HCT116 (cell line): Measurements from ENCODE around the gene HMGB1. TPM values are rescaled to one million over a fixed set of nuclear protein-coding genes. Genes with fewer than 3 reads are reported as not detected.

ENCODE experiments used
- ATAC-seq: fragments of 200-7000 bp; cut with Tn5 transposase; 2 replicates; pipeline ENCODE4 v1.9.1; 2020; ENCODE audit warnings: mild to moderate bottlenecking, moderate library complexity
- BruUV-seq: library from RNA; stranded (reverse); fragments of 400-500 nt; replicated peaks from 2 replicates; lab custom pipeline; 2021; lab: Mats Ljungman, UMichigan
- CTCF ChIA-PET: fragments of 300-600 bp; sonication (Branson Sonifier 250); formaldehyde crosslinking; loops from one replicate; lab custom pipeline; 2021; ENCODE audit warnings: antibody characterized with exemption; lab: Charles Lee
- POLR2A ChIA-PET: fragments of 300-600, 350-600 bp; sonication (Branson Sonifier 250); formaldehyde crosslinking; loops from one replicate; lab custom pipeline; 2021; ENCODE audit warnings: antibody characterized with exemption; lab: Charles Lee
- RAD21 ChIA-PET, 2 experiments: fragments of 300-600 bp; sonication (Branson Sonifier 250); formaldehyde crosslinking; loops; one replicate each; lab custom pipeline; 2023; ENCODE audit warnings: low total read pairs in 2 of 2; ENCODE audit not compliant: uncharacterized antibody in 2 of 2, unreplicated experiment in 2 of 2, low non-redundant PET in 1 of 2; lab: Charles Lee
- DNase-seq: peaks from one replicate; pipeline ENCODE4 v3.0.0-alpha.2; 2010; ENCODE audit warnings: low read depth, low spot score
- H2AFZ ChIP-seq: fragments of 200-600 bp; shearing (Covaris generic), sonication (generic); 2 replicates; pipeline ENCODE4 v1.6.1; 2017; ENCODE audit warnings: low read depth, mixed run types, mixed read lengths, antibody characterized with exemption, low read length; ENCODE audit not compliant: poor library complexity, severe bottlenecking
- H3K27ac ChIP-seq: 2 replicates; pipeline ENCODE4 v1.5.1; 2012; ENCODE audit warnings: low read depth, low read length
- H3K27me3 ChIP-seq: fragments of 200-600 bp; sonication (generic); 2 replicates; pipeline ENCODE4 v1.6.1; 2016; ENCODE audit warnings: mixed run types, low read length, mixed read lengths; ENCODE audit not compliant: insufficient read depth
- H3K36me3 ChIP-seq, 2 experiments: fragments of 200-500 bp in 1 of 2; fragments of 200-600 bp in 1 of 2; sonication (Bioruptor generic) in 1 of 2; sonication (generic) in 1 of 2; 2 replicates each; pipeline versions ENCODE4 v1.5.1 to v1.6.1; 2014 to 2016; ENCODE audit warnings: low read length in 2 of 2, inconsistent platforms in 1 of 2, mixed read lengths in 1 of 2, mixed run types in 1 of 2; ENCODE audit not compliant: insufficient read depth in 2 of 2, control insufficient read depth in 1 of 2
- H3K4me1 ChIP-seq, 2 experiments: fragments of 200-600 bp in 1 of 2; sonication (generic) in 1 of 2; 2 replicates each; pipeline versions ENCODE4 v1.5.1 to v1.6.1; 2012 to 2017; ENCODE audit warnings: low read length in 2 of 2, inconsistent platforms in 1 of 2, mild to moderate bottlenecking in 1 of 2, mixed read lengths in 1 of 2, mixed run types in 1 of 2, moderate library complexity in 1 of 2; ENCODE audit not compliant: insufficient read depth in 2 of 2, control insufficient read depth in 1 of 2
- H3K4me2 ChIP-seq: fragments of 200-600 bp; sonication (generic); 2 replicates; pipeline ENCODE4 v1.6.1; 2017; ENCODE audit warnings: mixed run types, low read length, mixed read lengths
- H3K4me3 ChIP-seq, 2 experiments: fragments of 200-600 bp in 1 of 2; sonication (generic) in 1 of 2; replicated peaks in 1 of 2; 2 replicates each; pipeline ENCODE4 v1.5.1; 2011 to 2016; ENCODE audit warnings: low read length in 2 of 2, control low read depth in 1 of 2, low read depth in 1 of 2, mild to moderate bottlenecking in 1 of 2, mixed read lengths in 1 of 2, mixed run types in 1 of 2
- H3K79me2 ChIP-seq: fragments of 200-600 bp; sonication (generic); 2 replicates; pipeline ENCODE4 v1.6.1; 2017; ENCODE audit warnings: mild to moderate bottlenecking, mixed run types, low read length, moderate library complexity, mixed read lengths; ENCODE audit not compliant: insufficient read depth
- H3K9ac ChIP-seq: fragments of 200-600 bp; sonication (generic); 2 replicates; pipeline ENCODE4 v1.6.1; 2016; ENCODE audit warnings: low read length, mixed read lengths
- H3K9me2 ChIP-seq: fragments of 200-600 bp; sonication (generic), shearing (Covaris generic); 2 replicates; pipeline ENCODE4 v1.6.1; 2017; ENCODE audit warnings: mixed run types, mild to moderate bottlenecking, moderate library complexity; ENCODE audit not compliant: insufficient read depth
- H3K9me3 ChIP-seq, 2 experiments: fragments of 200-500 bp in 1 of 2; fragments of 200-600 bp in 1 of 2; sonication (Bioruptor generic) in 1 of 2; sonication (generic) in 1 of 2; 2 replicates each; pipeline ENCODE4 v1.6.1; 2014 to 2017; ENCODE audit warnings: low read length in 2 of 2, mixed read lengths in 2 of 2, inconsistent platforms in 1 of 2, low read depth in 1 of 2, mild to moderate bottlenecking in 1 of 2, mixed run types in 1 of 2, moderate library complexity in 1 of 2; ENCODE audit not compliant: control insufficient read depth in 1 of 2, insufficient read depth in 1 of 2
- H4K20me1 ChIP-seq: fragments of 200-600 bp; sonication (generic), shearing (Covaris generic); 2 replicates; pipeline ENCODE4 v1.6.1; 2017; ENCODE audit warnings: mixed run types, mild to moderate bottlenecking, moderate library complexity; ENCODE audit not compliant: insufficient read depth
- EGR1 ChIP-seq: IDR thresholded peaks from 2 replicates; pipeline ENCODE4 v1.6.1; 2012; ENCODE audit warnings: low read depth
- EZH2 ChIP-seq: fragments of 200-600 bp; sonication (generic); IDR thresholded peaks from 2 replicates; pipeline ENCODE4 v1.6.1; 2017; ENCODE audit warnings: antibody characterized with exemption, mixed run types
- EZH2phosphoT487 ChIP-seq: fragments of 200-600 bp; IDR thresholded peaks from 2 replicates; pipeline ENCODE4 v1.6.1; 2018; ENCODE audit warnings: antibody characterized with exemption, borderline replicate concordance
- JUND ChIP-seq: IDR thresholded peaks from 2 replicates; pipeline ENCODE4 v1.6.1; 2012
- POLR2A ChIP-seq: IDR thresholded peaks from 2 replicates; pipeline ENCODE4 v1.7.0; 2011; ENCODE audit warnings: borderline replicate concordance; ENCODE audit not compliant: insufficient read depth, insufficient read length; ENCODE audit errors: extremely low read depth
- SP1 ChIP-seq: IDR thresholded peaks from 2 replicates; pipeline ENCODE4 v1.6.1; 2012; ENCODE audit warnings: low read depth
- SRF ChIP-seq: IDR thresholded peaks from 2 replicates; pipeline ENCODE4 v1.6.1; 2012; ENCODE audit warnings: low read depth
- intact Hi-C: fragments of 100-400 bp; cut with micrococcal nuclease; formaldehyde crosslinking; loops from 2 replicates; pipeline ENCODE4 v1.10.0; 2022
- total RNA-seq: library from RNA; stranded (reverse); gene quantifications from one replicate; pipeline ENCODE4 v1.2.1, GENCODE V29; 2021; ENCODE audit not compliant: unreplicated experiment
- TF ChIP-seq, protein P1 (sequence below), 3 experiments: fragments of 200-600 bp in 1 of 3; sonication (generic) in 1 of 3; IDR thresholded peaks in 2 of 3; conservative IDR thresholded peaks in 1 of 3; 2 replicates each; pipeline ENCODE4 v1.5.1; 2012 to 2017; ENCODE audit warnings: low read depth in 2 of 3, low read length in 2 of 3, antibody characterized with exemption in 1 of 3, borderline replicate concordance in 1 of 3, control low read depth in 1 of 3, mild to moderate bottlenecking in 1 of 3, mixed read lengths in 1 of 3, mixed run types in 1 of 3, moderate library complexity in 1 of 3; ENCODE audit not compliant: insufficient read depth in 1 of 3

Gene HMGB1
- total RNA-seq, 1 experiment from 2014 or later: 678 TPM

- ATAC-seq: no peak
- Histone ChIP-seq H3K36me3 (peaks cover 13 to 19% of the 10 kb centered on the region in 2 experiments), H3K4me1 (peaks cover 11 to 32% of the 10 kb centered on the region in 2 experiments; a peak in 3 of 4 replicates)
- POLR2A ChIA-PET: interaction anchor here (2.1 kb wide), 1 partner anchor 35 kb away, joined by 5 read pairs; no protein-coding TSS in a partner anchor
- no peak for DNase-seq
- RAD21 ChIA-PET: no interaction called here
- TF ChIP-seq POLR2A (no peak), SP1 (0 out of 2 replicates have a peak, but pooled peaks have one; percentile 1)
- TF ChIP-seq, all 23 proteins: peak for 1
- no TSS peak for BruUV-seq
- Histone ChIP-seq H4K20me1 (peaks cover 7% of the 10 kb centered on the region; the same call in 1 of the 2 replicates), H3K9me2 (no peaks in the 10 kb centered on the region), H3K9me3 (no peaks in the 10 kb centered on the region), H3K79me2 (peaks cover 31% of the 10 kb centered on the region), H3K9ac (peak overlapping the region; percentile 97), H3K4me3 (peak overlapping the region; percentile 73 to 80), H2AFZ (peak overlapping the region; percentile 55), H3K4me2 (peak overlapping the region; percentile 80), H3K27ac (peak overlapping the region; percentile 99; the same call in 1 of the 2 replicates), H3K27me3 (no peaks in the 10 kb centered on the region)
- intact Hi-C loops: loop anchor here (5.0 to 10.0 kb wide), 3 partner anchors 335 to 578 kb away; no protein-coding TSS in a partner anchor
- CTCF ChIA-PET: no interaction called here
Measured at GRCh38 chr13:30466841-30467252, 1.1 kb upstream of the HMGB1 start.

- Histone ChIP-seq H3K27me3 (no peaks in the 10 kb centered on the region), H3K4me2 (peak overlapping the region; percentile 80), H3K79me2 (peaks cover 36% of the 10 kb centered on the region), H3K36me3 (peaks cover 18 to 24% of the 10 kb centered on the region in 2 experiments), H3K9ac (peak overlapping the region; percentile 97), H3K4me3 (peak overlapping the region; percentile 73 to 80), H3K9me3 (no peaks in the 10 kb centered on the region), H3K27ac (peak overlapping the region; percentile 99), H3K4me1 (peaks cover 11 to 32% of the 10 kb centered on the region in 2 experiments; a peak in 3 of 4 replicates), H4K20me1 (peaks cover 7% of the 10 kb centered on the region; the same call in 1 of the 2 replicates), H2AFZ (peak overlapping the region; percentile 55), H3K9me2 (no peaks in the 10 kb centered on the region)
- intact Hi-C loops: loop anchor here (5.0 to 10.0 kb wide), 3 partner anchors 336 to 578 kb away; no protein-coding TSS in a partner anchor
- BruUV-seq: TSS peak; percentile 96
- ChIA-PET CTCF (no interaction called here), POLR2A (interaction anchor here (0.8 to 2.1 kb wide), 2 partner anchors 35 to 390 kb away, joined by 3 to 5 read pairs; no protein-coding TSS in a partner anchor), RAD21 (no interaction called here)
- TF ChIP-seq JUND (no peak), SRF (no peak), EZH2 (no peak), EGR1 (no peak), EZH2phosphoT487 (no peak)
- TF ChIP-seq, protein P1, sequence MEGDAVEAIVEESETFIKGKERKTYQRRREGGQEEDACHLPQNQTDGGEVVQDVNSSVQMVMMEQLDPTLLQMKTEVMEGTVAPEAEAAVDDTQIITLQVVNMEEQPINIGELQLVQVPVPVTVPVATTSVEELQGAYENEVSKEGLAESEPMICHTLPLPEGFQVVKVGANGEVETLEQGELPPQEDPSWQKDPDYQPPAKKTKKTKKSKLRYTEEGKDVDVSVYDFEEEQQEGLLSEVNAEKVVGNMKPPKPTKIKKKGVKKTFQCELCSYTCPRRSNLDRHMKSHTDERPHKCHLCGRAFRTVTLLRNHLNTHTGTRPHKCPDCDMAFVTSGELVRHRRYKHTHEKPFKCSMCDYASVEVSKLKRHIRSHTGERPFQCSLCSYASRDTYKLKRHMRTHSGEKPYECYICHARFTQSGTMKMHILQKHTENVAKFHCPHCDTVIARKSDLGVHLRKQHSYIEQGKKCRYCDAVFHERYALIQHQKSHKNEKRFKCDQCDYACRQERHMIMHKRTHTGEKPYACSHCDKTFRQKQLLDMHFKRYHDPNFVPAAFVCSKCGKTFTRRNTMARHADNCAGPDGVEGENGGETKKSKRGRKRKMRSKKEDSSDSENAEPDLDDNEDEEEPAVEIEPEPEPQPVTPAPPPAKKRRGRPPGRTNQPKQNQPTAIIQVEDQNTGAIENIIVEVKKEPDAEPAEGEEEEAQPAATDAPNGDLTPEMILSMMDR (IDR thresholded peaks at IDR 0.05 in 2 of 3, conservative IDR thresholded peaks at IDR 0.05 in 1 of 3; ENCODE audit: borderline replicate concordance in 1 of 3, insufficient read depth in 1 of 3, low read depth in 2 of 3, low read length in 2 of 3): no peak
- ATAC-seq (peak; percentile 16), DNase-seq (no peak)
Measured at GRCh38 chr13:30466358-30466714, 600 bp upstream of the HMGB1 start.
